Measurements from ENCODE around the gene FSTL5.

FSTL5 gene

DNA sequence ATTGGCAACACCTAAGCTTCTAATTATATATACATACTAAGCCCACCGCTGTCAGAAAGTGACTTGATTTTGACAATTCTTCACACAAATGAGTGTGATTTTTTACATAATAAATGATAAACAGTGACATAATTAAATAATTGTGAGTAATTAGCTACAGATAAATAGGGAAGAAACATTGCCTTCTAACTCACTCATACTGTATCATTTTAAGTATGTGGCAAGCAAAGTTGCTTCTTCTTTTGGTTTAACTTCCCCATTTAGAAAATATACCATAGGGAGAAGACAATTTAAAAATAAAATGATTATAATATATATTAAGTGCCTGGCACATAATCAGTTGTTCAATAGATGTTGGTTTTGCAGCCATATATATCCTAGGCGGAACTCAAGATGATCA is 644.2 kb downstream of the FSTL5 start:
- no peaks in the 10 kb centered on the region for H3K36me3 ChIP-seq (replicated peaks)
- no peaks in the 10 kb centered on the region for H3K4me1 ChIP-seq
- in situ Hi-C loops (cut with MboI; ENCODE audit: low sequenced_read_pairs): no loop called here
- no peaks in the 10 kb centered on the region for H3K9me3 ChIP-seq
- no peak overlapping the region for H3K4me3 ChIP-seq
- no peak for DNase-seq (ENCODE audit: low spot score in 2 of 2)
- H3K27me3 ChIP-seq (ENCODE audit: low read depth): no peaks in the 10 kb centered on the region

DNA sequence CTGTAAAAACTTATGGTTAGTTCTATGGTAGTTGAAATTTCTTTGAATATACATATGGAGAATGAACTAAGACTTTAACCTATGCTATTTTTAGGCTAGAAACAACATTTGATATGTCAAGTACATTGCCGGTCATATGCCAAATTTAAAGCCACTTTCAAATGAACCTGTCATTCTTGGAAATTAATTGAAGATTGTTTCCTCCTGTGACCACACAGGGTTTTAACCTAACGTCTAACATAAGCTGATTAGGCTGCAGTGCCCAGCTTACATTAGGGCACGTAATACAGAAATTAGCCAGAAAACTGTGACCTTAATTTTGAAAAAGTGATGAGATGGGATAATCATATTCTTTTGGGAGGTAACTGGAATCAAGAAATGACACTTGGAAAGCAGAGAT is 645.9 kb downstream of the FSTL5 start:
- in situ Hi-C loops (cut with MboI; ENCODE audit: low sequenced_read_pairs): no loop called here
- DNase-seq (ENCODE audit: low spot score in 2 of 2): no peak
- Histone ChIP-seq H3K9me3 (no peaks in the 10 kb centered on the region), H3K4me1 (no peaks in the 10 kb centered on the region), H3K4me3 (no peak overlapping the region), H3K36me3 (replicated peaks) (no peaks in the 10 kb centered on the region), H3K27me3 (ENCODE audit: low read depth) (no peaks in the 10 kb centered on the region)

DNA sequence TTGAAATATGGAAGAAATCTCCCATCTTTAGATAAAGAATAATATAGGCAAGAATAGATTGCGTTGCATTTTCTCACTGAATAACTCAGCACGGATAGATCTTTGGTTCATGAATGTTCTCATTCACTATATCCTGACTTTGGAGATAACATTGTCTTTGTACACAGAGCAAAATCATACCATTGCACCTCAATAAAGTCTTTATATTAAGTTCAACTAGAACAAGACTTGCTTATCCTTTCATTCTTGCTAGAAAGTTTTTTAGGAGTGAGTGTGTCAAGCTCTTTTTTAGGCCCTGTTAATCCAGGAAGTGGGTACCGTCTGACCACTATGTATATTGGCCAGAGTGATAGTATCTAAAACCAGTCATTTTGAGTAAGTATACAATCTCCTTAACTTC is 658.7 kb downstream of the FSTL5 start:
- H3K9me3 ChIP-seq: no peaks in the 10 kb centered on the region
- H3K4me1 ChIP-seq: peaks cover 8% of the 10 kb centered on the region
- no peaks in the 10 kb centered on the region for H3K27me3 ChIP-seq (ENCODE audit: low read depth)
- H3K4me3 ChIP-seq: no peak overlapping the region
- no peak for DNase-seq (ENCODE audit: low spot score in 2 of 2)
- H3K36me3 ChIP-seq (replicated peaks): no peaks in the 10 kb centered on the region
- in situ Hi-C loops (cut with MboI; ENCODE audit: low sequenced_read_pairs): no loop called here

DNA sequence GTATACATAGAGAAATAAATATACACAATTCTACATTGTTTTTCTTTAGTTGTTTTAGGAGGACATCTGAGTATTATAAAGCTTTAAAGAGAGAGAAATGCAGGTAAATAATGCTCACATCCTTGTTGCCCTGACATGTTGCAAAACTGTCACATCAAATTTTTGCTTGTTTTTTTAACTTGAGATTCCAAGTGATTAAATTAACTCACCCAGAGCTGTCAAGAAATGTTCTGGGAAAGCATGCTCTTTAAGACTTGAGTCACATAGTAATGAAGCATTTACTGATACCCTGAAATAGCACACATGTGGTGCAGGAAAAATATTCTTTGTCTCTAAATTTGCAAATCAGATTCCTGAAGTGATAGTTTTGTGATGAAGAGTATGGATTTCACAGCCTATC is 665.6 kb downstream of the FSTL5 start:
- Histone ChIP-seq H3K9me3 (no peaks in the 10 kb centered on the region), H3K4me3 (no peak overlapping the region), H3K36me3 (replicated peaks) (no peaks in the 10 kb centered on the region), H3K4me1 (peaks cover 8% of the 10 kb centered on the region), H3K27me3 (ENCODE audit: low read depth) (no peaks in the 10 kb centered on the region)
- DNase-seq (ENCODE audit: low spot score in 2 of 2): no peak
- in situ Hi-C loops (cut with MboI; ENCODE audit: low sequenced_read_pairs): no loop called here

DNA sequence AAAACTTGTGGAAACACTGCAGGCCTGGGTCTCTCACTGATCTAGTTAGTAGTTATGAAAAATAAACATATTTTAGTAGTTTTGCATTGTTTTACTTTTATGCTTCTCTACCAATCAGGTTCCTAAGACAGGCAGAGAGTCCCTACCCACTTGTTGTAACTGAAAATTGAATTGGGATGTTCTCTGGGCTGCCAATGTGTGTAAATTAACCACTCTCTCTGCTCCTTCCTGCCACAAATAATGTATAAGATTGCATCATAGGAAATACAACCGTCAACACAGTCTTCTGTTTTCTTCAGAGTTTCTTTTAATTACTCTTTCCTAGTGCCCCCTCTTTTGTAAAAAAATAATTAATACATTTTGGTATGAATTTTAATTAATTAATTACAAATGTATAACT is 677.3 kb downstream of the FSTL5 start:
- Histone ChIP-seq H3K27me3 (ENCODE audit: low read depth) (no peaks in the 10 kb centered on the region), H3K4me1 (no peaks in the 10 kb centered on the region), H3K36me3 (replicated peaks) (no peaks in the 10 kb centered on the region), H3K9me3 (no peaks in the 10 kb centered on the region), H3K4me3 (no peak overlapping the region)
- in situ Hi-C loops (cut with MboI; ENCODE audit: low sequenced_read_pairs): no loop called here
- DNase-seq (ENCODE audit: low spot score in 2 of 2): no peak

DNA sequence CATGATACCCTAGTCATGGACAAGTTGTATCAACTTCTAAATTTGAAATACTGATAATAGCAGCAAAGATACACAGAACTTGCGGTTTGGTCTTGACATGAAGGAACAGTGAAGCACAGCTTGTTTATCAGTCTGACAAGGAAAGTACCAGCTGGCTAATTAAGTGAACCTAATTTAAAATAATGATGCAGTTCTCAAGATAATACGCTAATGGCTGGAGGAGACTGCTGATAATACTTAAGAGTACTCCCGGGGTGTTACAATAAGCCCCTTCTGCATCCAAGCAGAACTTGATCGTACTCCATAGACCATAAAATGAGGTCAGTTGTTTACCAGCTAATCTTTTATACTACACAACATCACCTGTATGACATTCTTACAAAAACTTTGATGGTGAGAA is 697.5 kb downstream of the FSTL5 start:
- no peak overlapping the region for H3K4me3 ChIP-seq
- H3K4me1 ChIP-seq: peaks cover 11% of the 10 kb centered on the region
- H3K36me3 ChIP-seq (replicated peaks): no peaks in the 10 kb centered on the region
- in situ Hi-C loops (cut with MboI; ENCODE audit: low sequenced_read_pairs): no loop called here
- no peak for DNase-seq (ENCODE audit: low spot score in 2 of 2)
- H3K27me3 ChIP-seq (ENCODE audit: low read depth): no peaks in the 10 kb centered on the region
- H3K9me3 ChIP-seq: no peaks in the 10 kb centered on the region

DNA sequence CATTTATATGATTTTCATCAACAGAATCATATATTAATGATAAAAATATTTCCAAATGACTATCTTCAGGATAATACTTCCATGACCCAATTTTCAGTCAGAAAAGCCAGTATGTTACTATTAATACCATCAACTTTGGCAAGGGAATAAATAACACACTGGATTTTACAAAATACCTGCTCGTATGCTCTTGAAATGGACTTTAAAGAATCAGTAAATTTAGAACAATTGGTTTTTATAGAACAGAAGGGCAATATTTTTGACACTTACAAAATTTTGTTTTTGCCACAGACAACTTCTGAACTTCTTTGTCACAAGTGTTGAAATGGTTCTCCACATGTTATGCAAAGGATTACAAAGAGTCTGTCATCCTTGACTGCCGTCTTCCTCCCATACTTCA is 700.4 kb downstream of the FSTL5 start:
- Histone ChIP-seq H3K9me3 (no peaks in the 10 kb centered on the region), H3K36me3 (replicated peaks) (no peaks in the 10 kb centered on the region), H3K4me3 (no peak overlapping the region), H3K4me1 (peaks cover 13% of the 10 kb centered on the region), H3K27me3 (ENCODE audit: low read depth) (no peaks in the 10 kb centered on the region)
- in situ Hi-C loops (cut with MboI; ENCODE audit: low sequenced_read_pairs): no loop called here
- DNase-seq (ENCODE audit: low spot score in 2 of 2): no peak

DNA sequence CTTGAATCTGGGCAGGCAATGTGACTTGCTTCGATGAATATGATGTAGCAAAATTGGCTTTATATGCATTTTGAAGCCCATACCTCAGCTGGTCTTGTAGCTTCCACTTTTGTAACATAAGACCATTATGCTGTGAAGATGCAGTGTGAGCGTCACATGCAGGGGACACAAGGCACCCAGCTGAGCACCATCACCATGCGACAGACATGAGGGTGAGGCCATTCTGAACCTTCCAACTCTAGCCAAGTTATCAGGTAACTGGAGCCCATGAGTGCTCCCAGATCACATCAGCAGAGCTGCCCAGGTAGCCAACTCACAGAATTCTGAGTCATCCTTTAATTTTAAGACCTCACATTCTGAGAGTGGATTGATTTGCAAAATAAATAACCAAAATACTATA is 705.9 kb downstream of the FSTL5 start:
- no peaks in the 10 kb centered on the region for H3K36me3 ChIP-seq (replicated peaks)
- H3K4me3 ChIP-seq: no peak overlapping the region
- peaks cover 14% of the 10 kb centered on the region for H3K4me1 ChIP-seq
- H3K9me3 ChIP-seq: no peaks in the 10 kb centered on the region
- in situ Hi-C loops (cut with MboI; ENCODE audit: low sequenced_read_pairs): no loop called here
- no peaks in the 10 kb centered on the region for H3K27me3 ChIP-seq (ENCODE audit: low read depth)
- DNase-seq (ENCODE audit: low spot score in 2 of 2): no peak

DNA sequence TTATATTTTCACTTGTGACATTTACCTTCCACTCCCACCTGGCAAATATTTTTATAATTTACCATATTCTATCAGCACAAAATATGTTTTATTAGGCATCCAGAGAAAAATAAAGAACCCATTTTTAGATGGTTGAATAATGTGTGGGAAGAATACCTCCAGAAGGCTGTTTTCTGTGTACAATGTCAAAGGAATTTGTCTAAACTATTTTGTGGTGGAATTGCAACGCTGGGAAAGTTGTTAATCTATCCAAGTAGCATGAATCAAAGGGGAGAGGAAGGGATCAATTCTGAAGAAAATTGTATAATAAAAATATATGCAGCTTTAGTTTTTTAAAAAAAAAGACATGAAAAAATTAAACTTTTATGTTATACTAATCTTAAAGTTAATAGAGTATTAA is 706.5 kb downstream of the FSTL5 start:
- Histone ChIP-seq H3K4me3 (no peak overlapping the region), H3K9me3 (no peaks in the 10 kb centered on the region), H3K27me3 (ENCODE audit: low read depth) (no peaks in the 10 kb centered on the region), H3K4me1 (peaks cover 13% of the 10 kb centered on the region), H3K36me3 (replicated peaks) (no peaks in the 10 kb centered on the region)
- DNase-seq (ENCODE audit: low spot score in 2 of 2): no peak
- in situ Hi-C loops (cut with MboI; ENCODE audit: low sequenced_read_pairs): no loop called here

DNA sequence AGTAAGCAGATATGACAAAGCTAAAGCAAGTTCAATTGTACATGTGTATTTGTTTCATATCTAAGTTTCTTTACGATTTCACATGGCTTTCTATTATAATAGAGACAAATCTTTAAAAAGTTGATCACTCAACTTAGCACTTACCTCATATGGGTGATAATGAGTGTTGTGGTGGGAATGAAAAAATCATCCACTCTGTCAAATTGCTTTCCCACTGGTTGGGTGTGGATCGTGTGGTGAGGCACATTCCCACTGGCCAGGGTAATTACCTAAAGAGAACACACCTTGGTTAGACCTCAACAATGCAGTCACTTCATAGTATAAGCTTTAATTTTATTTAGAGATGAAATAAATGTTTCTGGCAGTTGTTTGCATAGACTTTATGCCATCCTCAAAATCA is 708.9 kb downstream of the FSTL5 start:
- no peak for DNase-seq (ENCODE audit: low spot score in 2 of 2)
- Histone ChIP-seq H3K27me3 (ENCODE audit: low read depth) (no peaks in the 10 kb centered on the region), H3K4me3 (no peak overlapping the region), H3K36me3 (replicated peaks) (no peaks in the 10 kb centered on the region), H3K4me1 (peaks cover 3% of the 10 kb centered on the region), H3K9me3 (no peaks in the 10 kb centered on the region)
- in situ Hi-C loops (cut with MboI; ENCODE audit: low sequenced_read_pairs): no loop called here

DNA sequence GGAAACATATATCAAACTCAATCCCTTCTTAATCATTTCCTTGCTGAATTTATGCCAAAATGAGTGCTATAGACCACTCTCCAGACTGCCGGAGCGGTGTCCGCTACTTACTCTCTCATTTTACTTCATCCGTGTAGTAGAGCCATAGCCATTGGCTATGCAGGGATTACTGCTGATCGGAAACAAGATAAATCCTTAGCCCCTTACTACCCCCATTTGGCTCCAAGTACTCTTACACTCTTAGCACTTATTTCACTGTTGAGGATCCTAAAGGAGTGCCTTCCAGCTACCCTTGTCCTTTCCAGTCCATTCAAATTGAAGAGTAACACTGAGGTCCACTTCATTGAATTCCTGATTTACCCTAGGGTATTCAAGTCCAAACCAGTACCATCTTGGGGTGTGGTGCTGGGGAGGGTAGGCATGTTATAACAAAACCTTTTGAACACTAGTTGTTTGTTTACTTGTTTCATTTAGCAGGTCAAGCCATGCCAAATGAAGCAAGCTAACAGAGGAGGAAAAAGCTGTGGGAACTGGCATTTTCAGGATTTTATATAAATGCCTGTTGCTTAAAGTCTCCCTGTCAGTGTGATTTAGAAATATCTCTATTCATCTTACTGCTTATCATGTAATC is 715.1 kb downstream of the FSTL5 start:
- Histone ChIP-seq H3K27me3 (ENCODE audit: low read depth) (no peaks in the 10 kb centered on the region), H3K4me3 (no peak overlapping the region), H3K36me3 (replicated peaks) (no peaks in the 10 kb centered on the region), H3K9me3 (no peaks in the 10 kb centered on the region), H3K4me1 (peaks cover 14% of the 10 kb centered on the region)
- in situ Hi-C loops (cut with MboI; ENCODE audit: low sequenced_read_pairs): no loop called here
- no peak for DNase-seq (ENCODE audit: low spot score in 2 of 2)

DNA sequence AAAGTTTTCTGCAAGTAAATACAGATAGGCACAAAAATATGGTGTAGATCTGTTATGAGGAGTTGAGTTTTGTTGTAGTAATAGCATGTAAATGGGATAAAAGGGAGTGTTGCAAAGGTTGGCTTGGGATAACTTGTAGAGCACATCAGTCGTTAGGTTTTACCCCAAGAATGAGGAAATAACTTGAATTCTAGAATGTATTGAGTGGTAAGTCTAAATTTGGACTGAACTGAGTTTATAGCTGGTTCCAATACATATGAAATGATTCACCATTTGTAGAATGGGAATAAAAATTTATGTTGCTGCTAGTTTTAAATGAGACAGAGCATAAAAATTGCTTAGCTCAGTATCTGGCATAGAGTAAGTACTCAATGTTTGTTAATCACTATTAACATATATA is 719.2 kb downstream of the FSTL5 start:
- in situ Hi-C loops (cut with MboI; ENCODE audit: low sequenced_read_pairs): no loop called here
- H3K4me1 ChIP-seq: peaks cover 14% of the 10 kb centered on the region
- H3K9me3 ChIP-seq: no peaks in the 10 kb centered on the region
- H3K36me3 ChIP-seq (replicated peaks): no peaks in the 10 kb centered on the region
- no peak overlapping the region for H3K4me3 ChIP-seq
- DNase-seq (ENCODE audit: low spot score in 2 of 2): no peak
- no peaks in the 10 kb centered on the region for H3K27me3 ChIP-seq (ENCODE audit: low read depth)

DNA sequence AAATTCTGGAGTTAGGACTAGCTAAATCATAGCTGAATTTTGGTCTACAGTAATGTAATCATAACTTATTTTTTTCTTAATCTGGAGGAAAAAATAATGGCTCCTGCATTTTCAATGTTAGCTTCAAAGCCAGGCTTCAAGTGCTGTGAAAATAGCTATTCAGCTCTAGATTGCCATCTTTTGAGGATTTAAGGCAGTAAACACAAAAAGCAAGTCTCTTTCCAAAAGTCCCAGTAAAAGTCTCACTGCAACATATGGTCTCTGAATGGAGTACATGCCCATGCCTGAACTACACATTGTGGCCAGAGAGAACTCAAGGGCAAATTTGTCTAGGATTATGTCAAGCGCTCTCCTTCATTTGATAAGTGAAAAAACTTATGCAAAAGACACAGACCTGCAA is 720.9 kb downstream of the FSTL5 start:
- Histone ChIP-seq H3K36me3 (replicated peaks) (no peaks in the 10 kb centered on the region), H3K4me3 (no peak overlapping the region), H3K27me3 (ENCODE audit: low read depth) (no peaks in the 10 kb centered on the region), H3K9me3 (no peaks in the 10 kb centered on the region), H3K4me1 (peaks cover 12% of the 10 kb centered on the region)
- in situ Hi-C loops (cut with MboI; ENCODE audit: low sequenced_read_pairs): no loop called here
- no peak for DNase-seq (ENCODE audit: low spot score in 2 of 2)

DNA sequence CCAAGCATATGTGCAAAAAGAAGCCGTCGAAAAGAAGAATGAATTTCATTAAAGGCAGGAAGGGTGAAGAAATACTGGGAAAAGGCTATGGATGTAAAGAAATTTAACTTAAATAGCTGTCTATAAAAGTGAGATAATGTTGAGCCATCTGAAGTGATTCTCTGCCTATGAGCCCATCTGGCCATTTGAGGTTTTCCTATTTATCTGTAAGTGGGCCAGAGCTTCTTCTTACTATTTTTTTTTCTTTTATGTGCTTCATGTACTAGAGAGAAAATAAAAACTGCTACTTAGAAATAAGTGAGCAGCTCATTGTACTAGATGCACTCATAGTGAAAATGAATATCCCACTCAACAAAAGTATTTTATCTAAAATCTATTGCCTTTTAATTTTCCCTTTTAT is 725.7 kb downstream of the FSTL5 start:
- H3K9me3 ChIP-seq: no peaks in the 10 kb centered on the region
- DNase-seq (ENCODE audit: low spot score in 2 of 2): no peak
- in situ Hi-C loops (cut with MboI; ENCODE audit: low sequenced_read_pairs): no loop called here
- H3K4me3 ChIP-seq: no peak overlapping the region
- H3K27me3 ChIP-seq (ENCODE audit: low read depth): no peaks in the 10 kb centered on the region
- no peaks in the 10 kb centered on the region for H3K36me3 ChIP-seq (replicated peaks)
- H3K4me1 ChIP-seq: no peaks in the 10 kb centered on the region

DNA sequence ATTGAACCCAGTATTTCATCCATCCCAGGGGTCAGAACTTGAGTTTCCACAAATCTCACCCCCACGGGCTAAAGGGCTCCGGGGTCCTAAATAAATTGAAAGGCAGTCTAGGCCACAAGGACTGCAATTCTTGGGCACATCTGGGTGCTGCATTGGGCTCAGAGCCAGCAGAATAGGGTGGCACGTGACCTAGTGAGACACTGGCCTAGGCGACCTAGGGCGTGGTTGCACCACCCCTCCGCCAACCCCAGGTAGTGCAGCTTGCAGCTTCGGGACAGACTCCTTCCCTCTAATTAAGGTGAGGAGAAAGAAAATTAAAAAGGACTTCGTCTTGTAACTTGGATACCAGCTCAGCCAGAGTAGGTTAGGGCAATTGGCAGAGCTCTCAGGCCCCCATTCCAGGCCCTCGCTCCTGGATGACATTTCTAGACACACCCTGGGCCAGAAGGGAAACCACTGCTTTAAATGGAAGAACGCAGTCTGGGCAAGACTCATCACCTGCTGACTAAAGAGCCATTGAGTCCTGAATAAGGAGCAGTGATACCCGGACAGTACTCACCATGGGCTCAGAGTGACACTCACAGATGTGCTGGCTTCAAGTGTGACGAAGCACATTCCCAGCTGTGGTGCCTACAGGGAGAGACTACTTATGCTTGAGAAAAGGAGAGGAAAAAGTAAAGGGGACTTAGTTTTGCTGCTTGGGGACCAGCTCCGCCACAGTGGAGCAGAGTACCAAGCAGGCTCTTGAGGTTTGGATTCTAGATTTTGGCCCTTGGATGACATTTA is 735.4 kb downstream of the FSTL5 start:
- H3K4me3 ChIP-seq: no peak overlapping the region
- DNase-seq (ENCODE audit: low spot score in 2 of 2): no peak
- in situ Hi-C loops (cut with MboI; ENCODE audit: low sequenced_read_pairs): no loop called here
- H3K36me3 ChIP-seq (replicated peaks): no peaks in the 10 kb centered on the region
- H3K4me1 ChIP-seq: no peaks in the 10 kb centered on the region
- no peaks in the 10 kb centered on the region for H3K27me3 ChIP-seq (ENCODE audit: low read depth)
- H3K9me3 ChIP-seq: no peaks in the 10 kb centered on the region
